Fibroblast of pulmonary artery (primary cell): ENCODE results near the gene HDDC3.
"Not testable (repeated sequence)": the region's sequence is repeated elsewhere in the genome, so short reads cannot be mapped to it uniquely, and the experiment has no call there.

Source experiments
- DNase-seq: peaks from one replicate; pipeline ENCODE4 v3.0.0-alpha.2; 2010; ENCODE audit warnings: low read depth
- H3K4me3 ChIP-seq: replicated peaks from 2 replicates; pipeline ENCODE4 v1.5.1; 2011; ENCODE audit warnings: low read depth, mild to moderate bottlenecking, control low read depth, low read length, moderate library complexity
- TF ChIP-seq, protein P1 (sequence below): IDR thresholded peaks from 2 replicates; pipeline ENCODE4 v1.5.1; 2011; ENCODE audit warnings: mild to moderate bottlenecking, control low read depth, low read length, inconsistent platforms; ENCODE audit errors: missing control alignments

HDDC3 gene

DNA sequence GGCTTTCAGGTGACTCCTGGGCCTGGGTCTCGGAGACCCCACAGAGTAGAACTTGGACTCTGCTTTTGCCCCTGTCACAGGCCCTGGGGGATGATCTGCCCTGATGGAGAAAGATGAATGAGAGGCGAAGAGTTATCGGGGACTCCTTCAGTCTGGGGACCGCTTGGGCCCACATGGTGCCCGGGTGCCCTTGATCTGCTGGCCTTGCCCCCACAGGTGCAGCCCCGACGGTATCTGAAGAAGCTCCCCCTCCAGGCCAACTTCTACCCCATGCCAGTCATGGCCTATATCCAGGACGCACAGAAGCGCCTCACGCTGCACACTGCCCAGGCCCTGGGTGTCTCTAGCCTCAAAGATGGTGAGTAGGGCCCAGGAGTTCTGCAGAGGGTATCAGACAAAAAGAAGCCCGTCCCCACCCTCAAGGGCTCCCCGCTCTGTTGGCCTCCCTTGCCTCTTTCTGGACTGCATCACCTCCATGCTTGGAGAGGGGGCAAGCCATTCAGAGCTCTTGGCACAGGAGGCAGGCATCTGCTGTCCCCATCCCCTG, 18.9 kb downstream of the HDDC3 start:
- no peak overlapping the region for H3K4me3 ChIP-seq
- no peak for DNase-seq
- TF ChIP-seq, protein P1, sequence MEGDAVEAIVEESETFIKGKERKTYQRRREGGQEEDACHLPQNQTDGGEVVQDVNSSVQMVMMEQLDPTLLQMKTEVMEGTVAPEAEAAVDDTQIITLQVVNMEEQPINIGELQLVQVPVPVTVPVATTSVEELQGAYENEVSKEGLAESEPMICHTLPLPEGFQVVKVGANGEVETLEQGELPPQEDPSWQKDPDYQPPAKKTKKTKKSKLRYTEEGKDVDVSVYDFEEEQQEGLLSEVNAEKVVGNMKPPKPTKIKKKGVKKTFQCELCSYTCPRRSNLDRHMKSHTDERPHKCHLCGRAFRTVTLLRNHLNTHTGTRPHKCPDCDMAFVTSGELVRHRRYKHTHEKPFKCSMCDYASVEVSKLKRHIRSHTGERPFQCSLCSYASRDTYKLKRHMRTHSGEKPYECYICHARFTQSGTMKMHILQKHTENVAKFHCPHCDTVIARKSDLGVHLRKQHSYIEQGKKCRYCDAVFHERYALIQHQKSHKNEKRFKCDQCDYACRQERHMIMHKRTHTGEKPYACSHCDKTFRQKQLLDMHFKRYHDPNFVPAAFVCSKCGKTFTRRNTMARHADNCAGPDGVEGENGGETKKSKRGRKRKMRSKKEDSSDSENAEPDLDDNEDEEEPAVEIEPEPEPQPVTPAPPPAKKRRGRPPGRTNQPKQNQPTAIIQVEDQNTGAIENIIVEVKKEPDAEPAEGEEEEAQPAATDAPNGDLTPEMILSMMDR, result no peak

DNA sequence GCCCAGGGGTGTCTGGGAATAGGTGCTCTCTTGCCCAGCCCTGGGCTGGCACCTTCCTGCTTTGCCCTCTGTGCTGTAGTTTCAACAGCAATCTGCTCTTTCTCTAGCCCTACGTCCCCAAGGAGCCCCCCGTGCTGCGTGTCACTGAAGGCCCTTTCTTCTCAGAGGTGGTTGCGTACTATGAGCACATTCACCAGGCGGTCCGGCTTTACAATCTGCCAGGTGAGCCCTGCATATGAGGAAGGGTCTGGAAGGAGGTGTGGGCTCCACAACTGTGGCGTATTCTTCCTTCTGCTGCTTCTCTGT, 19.6 kb downstream of the HDDC3 start:
- TF ChIP-seq, protein P1, result no peak
- no peak for DNase-seq
- H3K4me3 ChIP-seq, result no peak overlapping the region

DNA sequence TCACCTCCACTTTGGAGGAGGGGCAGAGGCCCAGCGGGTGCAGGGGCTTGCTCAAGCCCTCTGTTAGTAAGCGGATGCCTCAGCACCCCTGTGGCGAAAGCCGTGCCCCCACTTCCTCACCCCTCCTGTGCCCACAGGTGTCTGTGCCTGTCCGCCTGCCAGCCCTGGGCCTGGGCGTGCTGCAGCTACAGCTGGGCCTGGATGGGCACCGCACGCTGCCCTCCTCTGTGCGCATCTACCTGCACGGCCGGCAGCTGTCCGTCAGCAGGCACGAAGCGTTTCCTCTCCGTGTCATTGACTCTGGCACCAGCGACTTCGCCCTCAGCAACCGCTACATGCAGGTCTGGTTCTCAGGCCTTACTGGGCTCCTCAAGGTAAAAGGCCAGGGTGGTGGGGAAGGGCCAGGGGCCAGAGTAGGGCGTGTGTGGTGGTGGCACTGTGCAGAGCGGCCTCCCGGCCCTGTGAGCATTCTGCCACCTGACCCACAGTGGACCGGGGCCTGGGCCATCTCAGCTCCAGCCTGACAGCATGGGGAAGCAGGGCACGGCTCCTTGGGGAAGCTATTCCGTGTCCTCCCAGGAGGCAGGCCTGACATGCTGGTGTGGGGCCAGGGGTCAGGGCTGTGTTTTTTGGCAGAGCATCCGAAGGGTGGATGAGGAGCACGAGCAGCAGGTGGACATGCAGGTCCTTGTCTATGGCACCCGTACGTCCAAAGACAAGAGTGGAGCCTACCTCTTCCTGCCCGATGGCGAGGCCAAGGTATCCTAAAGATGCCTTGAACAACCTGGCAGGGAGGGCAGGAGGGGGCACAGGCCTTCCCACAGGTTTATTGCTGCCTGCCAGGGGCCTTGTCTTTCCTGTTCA, 20.2 kb downstream of the HDDC3 start:
- TF ChIP-seq, protein P1, result no peak
- H3K4me3 ChIP-seq, result no peak overlapping the region
- DNase-seq, result no peak

DNA sequence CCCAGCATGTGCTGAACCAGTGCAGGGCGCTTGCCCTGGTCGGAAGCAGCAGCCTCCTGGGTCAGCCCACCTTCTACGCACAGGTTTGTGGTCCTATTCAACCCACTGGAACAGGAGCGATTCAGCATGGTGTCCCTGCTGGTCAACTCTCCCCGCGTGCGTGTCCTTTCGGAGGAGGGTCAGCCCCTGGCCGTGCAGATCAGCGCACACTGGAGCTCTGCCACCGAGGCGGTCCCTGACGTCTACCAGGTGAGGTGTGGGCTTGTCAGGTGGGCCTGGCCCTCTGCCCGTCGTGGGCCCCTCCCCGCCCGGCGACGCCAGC, 21.1 kb downstream of the HDDC3 start:
- H3K4me3 ChIP-seq, result no peak overlapping the region
- TF ChIP-seq, protein P1, result no peak
- DNase-seq, result no peak

DNA sequence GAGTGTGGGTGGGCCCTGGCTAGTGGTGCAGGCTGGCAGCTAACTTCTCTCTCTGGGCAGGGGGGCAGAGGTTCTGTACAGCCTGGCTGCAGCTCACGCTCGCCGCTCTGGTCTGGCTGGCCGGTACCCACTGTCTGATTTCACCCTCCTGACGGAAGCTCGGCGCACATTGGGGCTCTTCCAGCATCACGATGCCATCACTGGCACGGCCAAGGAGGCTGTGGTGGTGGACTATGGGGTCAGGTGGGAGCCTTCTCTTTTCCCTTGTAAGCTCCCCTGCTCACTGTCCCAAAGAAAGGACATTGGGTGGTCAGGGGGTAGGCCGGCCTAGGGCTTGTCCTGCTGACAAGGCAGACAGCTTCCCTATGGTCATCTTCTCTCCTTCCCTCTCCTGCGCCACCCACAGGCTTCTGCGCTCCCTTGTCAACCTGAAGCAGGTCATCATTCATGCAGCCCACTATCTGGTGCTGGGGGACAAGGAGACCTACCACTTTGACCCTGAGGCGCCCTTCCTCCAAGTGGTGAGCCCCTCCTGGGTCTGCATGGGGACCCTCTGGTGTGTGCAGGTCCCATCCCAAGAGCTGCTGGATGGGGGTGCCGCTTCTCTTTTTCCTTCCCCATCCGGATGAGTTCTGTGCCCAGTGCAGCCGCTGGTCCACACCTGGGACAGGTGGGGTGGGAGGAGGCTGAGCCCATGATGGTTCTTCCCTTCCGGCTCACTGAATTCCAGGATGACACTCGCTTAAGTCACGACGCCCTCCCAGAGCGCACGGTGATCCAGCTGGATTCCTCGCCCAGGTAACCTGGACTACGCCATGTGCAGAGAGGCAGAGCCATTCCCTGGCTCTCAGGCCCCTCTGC, 21.7 kb downstream of the HDDC3 start:
- TF ChIP-seq, protein P1, result no peak
- no peak for DNase-seq
- no peak overlapping the region for H3K4me3 ChIP-seq

DNA sequence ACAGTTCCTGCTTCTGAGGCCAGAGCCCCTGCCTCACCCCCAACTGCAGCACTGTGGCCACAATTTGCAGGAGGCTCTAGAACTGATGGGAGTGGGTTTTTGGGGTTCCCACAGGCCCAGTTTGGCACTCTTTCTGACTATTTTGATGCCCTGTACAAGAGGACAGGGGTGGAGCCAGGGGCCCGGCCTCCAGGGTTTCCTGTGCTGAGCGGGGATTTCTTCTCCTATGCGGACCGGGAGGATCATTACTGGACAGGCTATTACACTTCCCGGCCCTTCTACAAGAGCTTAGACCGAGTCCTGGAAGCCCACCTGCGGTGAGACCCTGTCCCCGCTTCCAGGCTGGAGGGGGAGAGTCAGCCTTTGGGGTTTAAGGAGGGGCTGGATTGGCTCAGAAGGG, 22.4 kb downstream of the HDDC3 start:
- no peak overlapping the region for H3K4me3 ChIP-seq
- DNase-seq, result no peak
- TF ChIP-seq, protein P1, result no peak

DNA sequence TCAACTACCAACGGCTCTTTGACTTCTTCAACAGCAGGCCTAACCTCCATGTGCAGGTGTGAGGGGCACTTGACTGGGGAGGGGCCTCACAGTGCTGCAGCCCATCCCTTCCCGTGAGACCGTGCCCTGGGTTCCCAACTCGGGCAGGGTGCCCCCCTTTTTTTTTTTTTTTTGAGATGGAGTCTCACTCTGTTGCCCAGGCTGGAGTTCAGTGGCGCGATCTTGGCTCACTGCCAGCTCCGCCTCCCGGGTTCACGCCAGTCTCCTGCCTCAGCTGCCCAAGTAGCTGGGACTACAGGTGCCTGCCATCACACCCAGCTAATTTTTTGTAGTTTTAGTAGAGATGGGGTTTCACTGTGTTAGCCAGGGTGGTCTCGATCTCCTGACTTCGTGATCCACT, 22.9 kb downstream of the HDDC3 start:
- DNase-seq, H3K4me3 ChIP-seq: not testable (repeated sequence)
